Suprapubic skin (tissue), 4 donors: ENCODE data around the gene GJA3.

Source experiments
- CTCF ChIP-seq, 2 donors: fragments of 200-600 bp in 1 of 2; fragments of 450-650 bp in 1 of 2; sonication (generic) in 1 of 2; IDR thresholded peaks; one replicate each; pipeline ENCODE4 v1.5.1; 2016 to 2019; ENCODE audit warnings: antibody characterized with exemption in 2 of 2, mild to moderate bottlenecking in 1 of 2, moderate library complexity in 1 of 2
- EP300 ChIP-seq: sonication (generic); formaldehyde crosslinking; IDR thresholded peaks from one replicate; pipeline ENCODE4 v1.6.1; 2017; ENCODE audit warnings: antibody characterized with exemption
- POLR2A ChIP-seq, 2 donors: fragments of 450-650 bp; IDR thresholded peaks; one replicate each; pipeline ENCODE4 v1.6.1; 2017; ENCODE audit warnings: antibody characterized with exemption in 2 of 2, mild to moderate bottlenecking in 2 of 2, moderate library complexity in 2 of 2
- POLR2AphosphoS5 ChIP-seq, 3 donors: sonication (generic); formaldehyde crosslinking; IDR thresholded peaks; one replicate each; pipeline ENCODE4 v1.6.1; 2017; ENCODE audit warnings: antibody characterized with exemption in 3 of 3

GRCh38 chr13:20125783-20126165 is 35.1 kb downstream of the GJA3 start:
- TF ChIP-seq POLR2AphosphoS5 (IDR thresholded peaks at IDR 0.05): no peak
- no peak for TF ChIP-seq CTCF (IDR thresholded peaks at IDR 0.05)
- no peak for TF ChIP-seq EP300
- no peak for TF ChIP-seq POLR2A (IDR thresholded peaks at IDR 0.05)
